A549 (cell line): Measurements from ENCODE around the gene HOXD12. TPM values are rescaled to one million over a fixed set of nuclear protein-coding genes. Genes with fewer than 3 reads are reported as not detected.

Experiments
- ATAC-seq, 2 experiments: fragments of 200-7000 bp in 1 of 2; fragments of >200 bp in 1 of 2; cut with Nextera tagmentation in 1 of 2; cut with Tn5 transposase in 1 of 2; 3 replicates each; pipeline versions ENCODE4 v1.8.0 to v1.9.1; 2018 to 2020; ENCODE audit warnings: mild to moderate bottlenecking in 1 of 2, moderate library complexity in 1 of 2
- CTCF ChIA-PET: fragments of 300-600 bp; sonication (Branson Sonifier 250); formaldehyde crosslinking; extraction: SDS; loops from one replicate; lab custom pipeline; 2021; ENCODE audit warnings: antibody characterized with exemption, inconsistent platforms; lab: Yijun Ruan, JAX
- POLR2A ChIA-PET: fragments of 350-600 bp; formaldehyde crosslinking; extraction: SDS; loops from one replicate; lab custom pipeline; 2021; ENCODE audit warnings: antibody characterized with exemption, inconsistent platforms; lab: Yijun Ruan, JAX
- DNase-seq, 2 experiments: peaks; one replicate each; pipeline versions ENCODE4 v3.0.0 to v3.0.0-alpha.2; 2011 to 2016; ENCODE audit warnings: low read depth in 1 of 2, low spot score in 1 of 2
- FAIRE-seq: peaks from 2 replicates; lab custom pipeline; 2011; peaks lifted over from hg19 to GRCh38; lab: Jason Lieb, UNC
- H3K27ac ChIP-seq, 2 experiments: fragments of >200 bp; sonication (Bioruptor Twin); formaldehyde crosslinking; 3 replicates each; pipeline ENCODE4 v1.5.1; 2016 to 2017
- H3K4me1 ChIP-seq: fragments of >200 bp; sonication (Bioruptor Twin); formaldehyde crosslinking; 3 replicates; pipeline ENCODE4 v1.6.1; 2016
- H3K4me2 ChIP-seq: fragments of >200 bp; sonication (Bioruptor Twin); formaldehyde crosslinking; 3 replicates; pipeline ENCODE4 v1.6.1; 2016
- H3K4me3 ChIP-seq: fragments of >200 bp; sonication (Bioruptor Twin); formaldehyde crosslinking; 3 replicates; pipeline ENCODE4 v1.5.1; 2016
- H3K9me3 ChIP-seq: fragments of >200 bp; sonication (Bioruptor Twin); formaldehyde crosslinking; 3 replicates; pipeline ENCODE4 v1.6.1; 2016
- EHMT2 ChIP-seq: fragments of 200-600 bp; sonication (generic); IDR thresholded peaks from 2 replicates; pipeline ENCODE4 v1.6.1; 2016; ENCODE audit warnings: antibody characterized with exemption, low read depth, mild to moderate bottlenecking, moderate library complexity
- ELK1 ChIP-seq: fragments of 150-350 bp; IDR thresholded peaks from 2 replicates; pipeline ENCODE4 v1.6.1; 2014; ENCODE audit warnings: low read depth, mild to moderate bottlenecking, low read length
- FOSB ChIP-seq: fragments of 250-450 bp; sonication (Bioruptor Pico); IDR thresholded peaks from 2 replicates; pipeline ENCODE4 v1.5.0; 2020; ENCODE audit warnings: mild to moderate bottlenecking, moderate library complexity
- FOSL2 ChIP-seq, 2 experiments: fragments of 450-650 bp in 1 of 2; fragments of >200 bp in 1 of 2; sonication (Bioruptor Twin) in 1 of 2; formaldehyde crosslinking; IDR thresholded peaks; 2 replicates each; pipeline versions ENCODE4 v1.5.0 to v1.6.1; 2016 to 2020; ENCODE audit warnings: mild to moderate bottlenecking in 1 of 2, moderate library complexity in 1 of 2
- FOXS1 ChIP-seq: fragments of 250-450 bp; sonication (Bioruptor Pico); IDR thresholded peaks from 2 replicates; pipeline ENCODE4 v1.5.0; 2020; ENCODE audit warnings: mild to moderate bottlenecking, moderate library complexity
- GATA3 ChIP-seq: IDR thresholded peaks from 2 replicates; pipeline ENCODE4 v1.6.1; 2012; ENCODE audit warnings: borderline replicate concordance
- HDAC2 ChIP-seq: fragments of 200-600 bp; sonication (generic); IDR thresholded peaks from 2 replicates; pipeline ENCODE4 v1.6.1; 2016
- HMGXB4 ChIP-seq: fragments of 250-450 bp; sonication (Bioruptor Pico); IDR thresholded peaks from 2 replicates; pipeline ENCODE4 v1.5.0; 2021; ENCODE audit warnings: mild to moderate bottlenecking, moderate library complexity, borderline replicate concordance
- HOXB13 ChIP-seq: fragments of 250-450 bp; sonication (Bioruptor Pico); IDR thresholded peaks from 2 replicates; pipeline ENCODE4 v1.5.0; 2020; ENCODE audit warnings: low read depth, mild to moderate bottlenecking, moderate library complexity
- JUN ChIP-seq, 2 experiments: fragments of >200 bp; sonication (Bioruptor Twin); formaldehyde crosslinking; IDR thresholded peaks; 2 replicates in 1 of 2; 3 replicates in 1 of 2; pipeline ENCODE4 v1.6.1; 2016 to 2017
- JUNB ChIP-seq: fragments of >200 bp; sonication (Bioruptor Twin); formaldehyde crosslinking; IDR thresholded peaks from 2 replicates; pipeline ENCODE4 v1.6.1; 2016
- KDM1A ChIP-seq: fragments of 200-600 bp; sonication (generic); IDR thresholded peaks from 2 replicates; pipeline ENCODE4 v1.6.1; 2016; ENCODE audit warnings: low read depth, mild to moderate bottlenecking
- KDM5A ChIP-seq: fragments of 200-600 bp; sonication (generic); IDR thresholded peaks from 2 replicates; pipeline ENCODE4 v1.6.1; 2016; ENCODE audit warnings: antibody characterized with exemption, mild to moderate bottlenecking
- MAFK ChIP-seq: fragments of 450-650 bp; IDR thresholded peaks from 2 replicates; pipeline ENCODE4 v1.6.1; 2014; ENCODE audit not compliant: partially characterized antibody
- MYC ChIP-seq: IDR thresholded peaks from 2 replicates; pipeline ENCODE4 v1.6.1; 2012; ENCODE audit warnings: mild to moderate bottlenecking, inconsistent platforms, low read length, improper control_type of control experiment, borderline replicate concordance
- NR3C1 ChIP-seq: fragments of >200 bp; sonication (Bioruptor Twin); formaldehyde crosslinking; IDR thresholded peaks from 3 replicates; pipeline ENCODE4 v1.6.1; 2017
- RARB ChIP-seq: fragments of 250-450 bp; sonication (Bioruptor Pico); IDR thresholded peaks from 2 replicates; pipeline ENCODE4 v1.8.0; 2021; ENCODE audit warnings: mild to moderate bottlenecking, moderate library complexity
- RNF2 ChIP-seq: fragments of 200-600 bp; sonication (generic); IDR thresholded peaks from 2 replicates; pipeline ENCODE4 v1.6.1; 2016; ENCODE audit warnings: low read depth, mild to moderate bottlenecking, antibody characterized with exemption, moderate library complexity, borderline replicate concordance
- SREBF2 ChIP-seq: fragments of 450-650 bp; IDR thresholded peaks from 2 replicates; pipeline ENCODE4 v1.6.1; 2014; ENCODE audit warnings: mild to moderate bottlenecking, moderate library complexity
- TP53 ChIP-seq: fragments of 250-450 bp; sonication (Bioruptor Pico); IDR thresholded peaks from 2 replicates; pipeline ENCODE4 v1.5.0; 2021; ENCODE audit warnings: mild to moderate bottlenecking, moderate library complexity
- ZC3H11A ChIP-seq: fragments of 450-650 bp; IDR thresholded peaks from 2 replicates; pipeline ENCODE4 v1.6.1; 2014; ENCODE audit warnings: antibody characterized with exemption, mild to moderate bottlenecking
- ZNF302 ChIP-seq: fragments of 250-450 bp; sonication (Bioruptor Pico); IDR thresholded peaks from 2 replicates; pipeline ENCODE4 v1.9.0; 2021; ENCODE audit warnings: inconsistent platforms, mild to moderate bottlenecking, moderate library complexity
- ZSCAN20 ChIP-seq: fragments of 250-450 bp; sonication (Bioruptor Pico); IDR thresholded peaks from 2 replicates; pipeline ENCODE4 v1.8.0; 2022; ENCODE audit warnings: mild to moderate bottlenecking, moderate library complexity
- WGBS: methylation state at CpG from one replicate; pipeline ENCODE4 v1.1.6; 2017; ENCODE audit errors: missing lambda C conversion rate; 5-methylcytosine and 5-hydroxymethylcytosine counted together
- polyA plus RNA-seq, 4 experiments: library from polyadenylated mRNA; depleted of rRNA in 3 of 4; stranded (reverse); fragments of >200 nt; fragmentation: RNase III in 1 of 4; extraction: RNeasy Plus Mini Kit Qiagen cat#74134 plus additional on column Dnase treatment in 1 of 4; gene quantifications; 2 replicates in 3 of 4; 3 replicates in 1 of 4; pipeline ENCODE4 v1.2.3, GENCODE V29; 2011 to 2017
- TF ChIP-seq, protein P1 (sequence below): fragments of >200 bp; sonication (Bioruptor Twin); formaldehyde crosslinking; IDR thresholded peaks from 3 replicates; pipeline ENCODE4 v1.6.1; 2016
- TF ChIP-seq, protein P2 (sequence below): IDR thresholded peaks from 2 replicates; pipeline ENCODE4 v1.6.1; 2012

HOXD12 gene
- polyA plus RNA-seq, 2 of the 4 experiments (the other 2 are of a cell fraction): not detected

DNA sequence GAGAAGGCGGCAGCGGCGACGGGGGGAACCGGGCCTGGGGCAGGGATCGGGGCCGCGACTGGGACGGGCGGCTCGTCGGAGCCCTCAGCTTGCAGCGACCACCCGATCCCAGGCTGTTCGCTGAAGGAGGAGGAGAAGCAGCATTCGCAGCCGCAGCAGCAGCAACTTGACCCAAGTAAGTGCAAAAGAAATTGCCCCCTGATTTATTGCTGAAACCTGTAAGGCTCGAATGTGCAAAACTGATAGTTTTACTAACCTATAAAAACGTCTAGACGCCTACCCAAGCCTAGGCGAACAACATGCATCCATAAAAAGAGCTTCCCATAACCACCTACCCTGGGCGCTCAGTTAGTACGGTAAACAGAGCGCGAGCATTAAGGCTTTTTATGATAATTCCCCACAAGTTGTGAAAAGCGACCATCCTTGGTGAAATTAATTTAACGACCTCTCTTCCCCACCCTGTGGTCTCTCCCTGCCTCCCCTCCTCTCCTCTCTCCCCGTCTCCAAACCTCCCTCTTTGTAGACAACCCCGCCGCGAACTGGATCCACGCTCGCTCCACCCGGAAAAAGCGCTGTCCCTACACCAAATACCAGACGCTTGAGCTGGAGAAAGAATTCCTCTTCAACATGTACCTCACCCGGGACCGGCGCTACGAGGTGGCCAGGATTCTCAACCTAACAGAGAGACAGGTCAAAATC is 24.0 kb downstream of the HOXD12 start:
- H3K27ac ChIP-seq: no peak overlapping the region
- DNase-seq (no peak), ATAC-seq (no peak), FAIRE-seq (no peak)
- POLR2A ChIA-PET: no interaction called here
- CTCF ChIA-PET: interaction anchor here (0.6 to 5.1 kb wide), 4 partner anchors 13 to 528 kb away, joined by 3 to 46 read pairs (median 3); no protein-coding TSS in a partner anchor
- no peak for TF ChIP-seq ZNF302 (CRISPR knock-in tag)
- TF ChIP-seq, protein P1, sequence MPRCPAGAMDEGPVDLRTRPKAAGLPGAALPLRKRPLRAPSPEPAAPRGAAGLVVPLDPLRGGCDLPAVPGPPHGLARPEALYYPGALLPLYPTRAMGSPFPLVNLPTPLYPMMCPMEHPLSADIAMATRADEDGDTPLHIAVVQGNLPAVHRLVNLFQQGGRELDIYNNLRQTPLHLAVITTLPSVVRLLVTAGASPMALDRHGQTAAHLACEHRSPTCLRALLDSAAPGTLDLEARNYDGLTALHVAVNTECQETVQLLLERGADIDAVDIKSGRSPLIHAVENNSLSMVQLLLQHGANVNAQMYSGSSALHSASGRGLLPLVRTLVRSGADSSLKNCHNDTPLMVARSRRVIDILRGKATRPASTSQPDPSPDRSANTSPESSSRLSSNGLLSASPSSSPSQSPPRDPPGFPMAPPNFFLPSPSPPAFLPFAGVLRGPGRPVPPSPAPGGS: no peak
- TF ChIP-seq ELK1: no peak
- H3K4me1 ChIP-seq: 0 out of 3 replicates have a peak, but pooled peaks cover 3% of the 10 kb centered on the region
- 79% methylated on average over 39 of the region's 40 CpGs for WGBS
- H3K9me3 ChIP-seq: no peaks in the 10 kb centered on the region
- no peak overlapping the region for H3K4me3 ChIP-seq
- H3K4me2 ChIP-seq: no peak overlapping the region

GRCh38 chr2:176124110-176124946 is 24.7 kb downstream of the HOXD12 start:
- POLR2A ChIA-PET: no interaction called here
- ATAC-seq (no peak), DNase-seq (no peak), FAIRE-seq (no peak)
- H3K27ac ChIP-seq: no peak overlapping the region
- no peak overlapping the region for H3K4me2 ChIP-seq
- H3K9me3 ChIP-seq: no peaks in the 10 kb centered on the region
- CTCF ChIA-PET: interaction anchor here (0.6 to 5.4 kb wide), 6 partner anchors 13 to 528 kb away, joined by 3 to 79 read pairs (median 20); no protein-coding TSS in a partner anchor
- H3K4me3 ChIP-seq: no peak overlapping the region
- TF ChIP-seq JUNB (no peak), MAFK (peak; percentile 4), SREBF2 (no peak)
- 79% methylated on average over 30 of the region's 34 CpGs for WGBS
- H3K4me1 ChIP-seq: no peaks in the 10 kb centered on the region

- POLR2A ChIA-PET: no interaction called here
- WGBS: 69% methylated on average over 7 of the region's 9 CpGs
- TF ChIP-seq RARB (CRISPR knock-in tag) (no peak), HMGXB4 (CRISPR knock-in tag) (no peak), KDM1A (no peak), HDAC2 (no peak), KDM5A (no peak), FOSB (CRISPR knock-in tag) (no peak), GATA3 (no peak), NR3C1 (no peak), TP53 (CRISPR knock-in tag) (no peak), HOXB13 (CRISPR knock-in tag) (no peak), ZNF302 (CRISPR knock-in tag) (no peak), FOSL2 (IDR thresholded peaks at IDR 0.05) (no peak), FOSL2 (CRISPR knock-in tag; IDR thresholded peaks at IDR 0.05) (no peak), MYC (no peak), ZC3H11A (no peak), EHMT2 (no peak), ZSCAN20 (CRISPR knock-in tag) (no peak), RNF2 (no peak), JUN (IDR thresholded peaks at IDR 0.05) (no peak), FOXS1 (CRISPR knock-in tag) (no peak)
- TF ChIP-seq, protein P2, sequence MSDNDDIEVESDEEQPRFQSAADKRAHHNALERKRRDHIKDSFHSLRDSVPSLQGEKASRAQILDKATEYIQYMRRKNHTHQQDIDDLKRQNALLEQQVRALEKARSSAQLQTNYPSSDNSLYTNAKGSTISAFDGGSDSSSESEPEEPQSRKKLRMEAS: no peak
Observed at GRCh38 chr2:176124947-176125771, 25.6 kb downstream of the HOXD12 start.

More at GRCh38 chr2:176124947-176125771, 25.6 kb downstream of the HOXD12 start:
- CTCF ChIA-PET: interaction anchor here (0.6 to 5.4 kb wide), 11 partner anchors 8 to 1031 kb away, joined by 3 to 79 read pairs (median 22); partner anchors contain the start of gene HOXD10
- no peak for DNase-seq
- no peak for ATAC-seq
- H3K27ac ChIP-seq: no peak overlapping the region
- H3K4me1 ChIP-seq: no peaks in the 10 kb centered on the region
- no peak for FAIRE-seq
- no peak overlapping the region for H3K4me2 ChIP-seq
- H3K9me3 ChIP-seq: no peaks in the 10 kb centered on the region
- H3K4me3 ChIP-seq: no peak overlapping the region
